CD4-positive, alpha-beta T cell treated with Interleukin-2 at 100 ng/mL for 4 hours (primary cell): ENCODE measurements around the gene TRMT11.
"Not testable (repeated sequence)": the region's sequence is repeated elsewhere in the genome, so short reads cannot be mapped to it uniquely, and the experiment has no call there.

Source experiments
- DNase-seq: peaks from one replicate; pipeline ENCODE4 v3.0.0-alpha.2; 2020; ENCODE audit warnings: low spot score

The TRMT11 gene

GRCh38 chr6:126047648-126048047 is 61.3 kb downstream of the TRMT11 start:
- DNase-seq, result no peak

- DNase-seq, result no peak
Observed at GRCh38 chr6:126048635-126049034, 62.3 kb downstream of the TRMT11 start.

GRCh38 chr6:126050795-126051194 is 64.5 kb downstream of the TRMT11 start:
- DNase-seq, result no peak

GRCh38 chr6:126051791-126052190 is 65.5 kb downstream of the TRMT11 start:
- DNase-seq, result no peak

- no peak for DNase-seq
Observed at GRCh38 chr6:126052485-126052884, 66.1 kb downstream of the TRMT11 start.

GRCh38 chr6:126054258-126054702 is 67.9 kb downstream of the TRMT11 start:
- no peak for DNase-seq

GRCh38 chr6:126054802-126055201 is 68.5 kb downstream of the TRMT11 start:
- no peak for DNase-seq

GRCh38 chr6:126055449-126055848 is 69.1 kb downstream of the TRMT11 start:
- no peak for DNase-seq

- DNase-seq, result no peak
Observed at GRCh38 chr6:126056355-126057004, 70.1 kb downstream of the TRMT11 start.

- DNase-seq, result not testable (repeated sequence)
Observed at GRCh38 chr6:126058085-126058484, 71.7 kb downstream of the TRMT11 start.

GRCh38 chr6:126060400-126060799 is 74.1 kb downstream of the TRMT11 start:
- DNase-seq, result no peak

- no peak for DNase-seq
Observed at GRCh38 chr6:126063512-126064146, 77.3 kb downstream of the TRMT11 start.

- no peak for DNase-seq
Observed at GRCh38 chr6:126064257-126064747, 78.0 kb downstream of the TRMT11 start.

GRCh38 chr6:126064748-126065401 is 78.5 kb downstream of the TRMT11 start:
- DNase-seq, result no peak

- DNase-seq, result no peak
Observed at GRCh38 chr6:126066053-126067048, 80.0 kb downstream of the TRMT11 start.

- no peak for DNase-seq
Observed at GRCh38 chr6:126067073-126067472, 80.7 kb downstream of the TRMT11 start.

GRCh38 chr6:126069449-126069848 is 83.1 kb downstream of the TRMT11 start:
- no peak for DNase-seq

- DNase-seq, result no peak
Observed at GRCh38 chr6:126071000-126071647, 84.8 kb downstream of the TRMT11 start.

GRCh38 chr6:126072172-126072571 is 85.8 kb downstream of the TRMT11 start:
- DNase-seq, result no peak

- no peak for DNase-seq
Observed at GRCh38 chr6:126072834-126073233, 86.5 kb downstream of the TRMT11 start.

- DNase-seq, result no peak
Observed at GRCh38 chr6:126075335-126076071, 89.2 kb downstream of the TRMT11 start.
